Astrocyte (in vitro differentiated cells and primary cell): ENCODE data around the gene SEMG2.

Source experiments
- CTCF ChIP-seq: IDR thresholded peaks from 2 replicates; pipeline ENCODE4 v1.5.1; 2011; ENCODE audit warnings: low read depth, mild to moderate bottlenecking, inconsistent platforms, low read length, moderate library complexity; ENCODE audit not compliant: insufficient read depth
- EZH2 ChIP-seq: IDR thresholded peaks from 2 replicates; pipeline ENCODE4 v1.6.1; 2012; ENCODE audit warnings: mild to moderate bottlenecking, low read length, inconsistent platforms; ENCODE audit not compliant: insufficient read depth

DNA sequence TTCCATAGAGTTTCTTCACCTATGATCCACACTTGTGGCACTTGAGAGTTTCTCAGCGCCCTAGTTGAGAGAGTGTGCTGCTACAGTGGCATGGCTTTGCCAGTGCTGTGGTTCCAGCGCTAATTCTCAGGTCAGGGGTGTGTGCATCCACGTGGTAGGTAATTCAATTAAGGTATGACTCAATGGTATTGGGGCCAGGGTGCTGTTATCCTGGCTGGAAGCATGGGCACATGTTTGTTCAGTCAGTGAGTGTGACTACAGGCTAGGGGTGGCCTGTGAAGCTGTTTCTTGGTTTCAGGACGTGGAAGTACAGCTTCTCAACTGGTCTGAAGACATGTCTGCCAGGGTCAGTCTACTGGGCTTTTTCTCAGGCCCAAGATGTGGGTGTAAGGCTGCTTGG lies 3.0 kb upstream of the SEMG2 start:
- TF ChIP-seq EZH2 (no peak), CTCF (no peak)
